Activated effector memory CD4-positive, alpha-beta T cell treated with Interleukin-2 at 50 U/mL for 16 hours (primary cell): ENCODE data around the gene C11orf21.
"Not testable (repeated sequence)": the region's sequence is repeated elsewhere in the genome, so short reads cannot be mapped to it uniquely, and the experiment has no call there.

Experiments used
- DNase-seq: peaks from one replicate; pipeline ENCODE4 v3.0.0-alpha.2; 2020

Gene C11orf21

GRCh38 chr11:2301631-2302305 lies at the start of gene C11orf21, which contains the start of gene TSPAN32:
Gene C11orf21 (minus strand): TSS chr11:2301918. CDS start chr11:2301808, 110 bp downstream.
Gene TSPAN32 (plus strand): TSS chr11:2302013. CDS start chr11:2302150, 137 bp downstream.
- peak; percentile 54 for DNase-seq

- DNase-seq = no peak
Observed at GRCh38 chr11:2348986-2349385, 47.3 kb upstream of the C11orf21 start.

GRCh38 chr11:2347308-2347830 lies 45.7 kb upstream of the C11orf21 start:
- DNase-seq = no peak

- no peak for DNase-seq
Observed at GRCh38 chr11:2346586-2347307, 45.0 kb upstream of the C11orf21 start.

- DNase-seq = no peak
Observed at GRCh38 chr11:2346014-2346413, 44.3 kb upstream of the C11orf21 start.

- DNase-seq = no peak
Observed at GRCh38 chr11:2345050-2345449, 43.3 kb upstream of the C11orf21 start.

- DNase-seq = no peak
Observed at GRCh38 chr11:2343502-2343901, 41.8 kb upstream of the C11orf21 start.

- DNase-seq = no peak
Observed at GRCh38 chr11:2342981-2343380, 41.3 kb upstream of the C11orf21 start.

- DNase-seq = no peak
Observed at GRCh38 chr11:2342557-2342956, 40.8 kb upstream of the C11orf21 start.

- not testable (repeated sequence) for DNase-seq
Observed at GRCh38 chr11:2338760-2339159, 37.0 kb upstream of the C11orf21 start.

- not testable (repeated sequence) for DNase-seq
Observed at GRCh38 chr11:2335286-2335685, 33.6 kb upstream of the C11orf21 start.

GRCh38 chr11:2333486-2334205 lies 31.9 kb upstream of the C11orf21 start:
- DNase-seq = not testable (repeated sequence)

- not testable (repeated sequence) for DNase-seq
Observed at GRCh38 chr11:2332569-2332968, 30.9 kb upstream of the C11orf21 start.

GRCh38 chr11:2331404-2331803 lies 29.7 kb upstream of the C11orf21 start:
- DNase-seq = no peak

- no peak for DNase-seq
Observed at GRCh38 chr11:2330696-2331095, 29.0 kb upstream of the C11orf21 start.

- no peak for DNase-seq
Observed at GRCh38 chr11:2329551-2329950, 27.8 kb upstream of the C11orf21 start.

GRCh38 chr11:2328656-2329354 lies 27.1 kb upstream of the C11orf21 start:
- DNase-seq = no peak

GRCh38 chr11:2328021-2328420 lies 26.3 kb upstream of the C11orf21 start:
- no peak for DNase-seq

- no peak for DNase-seq
Observed at GRCh38 chr11:2327032-2327431, 25.3 kb upstream of the C11orf21 start.

- no peak for DNase-seq
Observed at GRCh38 chr11:2325719-2326118, 24.0 kb upstream of the C11orf21 start.

- no peak for DNase-seq
Observed at GRCh38 chr11:2325123-2325522, 23.4 kb upstream of the C11orf21 start.

GRCh38 chr11:2321311-2321683 lies 19.6 kb upstream of the C11orf21 start:
- no peak for DNase-seq
